HK-2 (cell line): ENCODE measurements around the gene CTSA.
"Not testable (repeated sequence)": the region's sequence is repeated elsewhere in the genome, so short reads cannot be mapped to it uniquely, and the experiment has no call there.

Source experiments
- DNase-seq: peaks from one replicate; pipeline ENCODE4 v3.0.0-alpha.2; 2018; ENCODE audit not compliant: unreplicated experiment

Gene CTSA

GRCh38 chr20:45896641-45897161 lies 5.6 kb downstream of the CTSA start:
- DNase-seq = no peak

GRCh38 chr20:45897289-45897688 lies 6.2 kb downstream of the CTSA start:
- DNase-seq = no peak

GRCh38 chr20:45897692-45898091 lies 6.6 kb downstream of the CTSA start:
- no peak for DNase-seq

GRCh38 chr20:45898285-45898684 lies 7.2 kb downstream of the CTSA start:
- no peak for DNase-seq

GRCh38 chr20:45899046-45899835 lies 8.1 kb downstream of the CTSA start:
- DNase-seq = no peak

GRCh38 chr20:45901332-45901731 lies 10.2 kb downstream of the CTSA start:
- not testable (repeated sequence) for DNase-seq

GRCh38 chr20:45902199-45902701 lies 11.1 kb downstream of the CTSA start:
- no peak for DNase-seq

GRCh38 chr20:45904583-45905504 lies 13.7 kb downstream of the CTSA start:
- DNase-seq = no peak

GRCh38 chr20:45905505-45906079 lies 14.5 kb downstream of the CTSA start:
- peak; percentile 24 for DNase-seq

- DNase-seq = no peak
These were observed 16.2 kb downstream of the CTSA start for GRCh38 chr20:45907219-45907948.

GRCh38 chr20:45908084-45908483 lies 16.9 kb downstream of the CTSA start:
- no peak for DNase-seq

GRCh38 chr20:45909336-45909808 lies 18.2 kb downstream of the CTSA start:
- no peak for DNase-seq

- no peak for DNase-seq
These were observed 18.9 kb downstream of the CTSA start for GRCh38 chr20:45909817-45910669.

- peak; percentile 92 for DNase-seq
These were observed 19.7 kb downstream of the CTSA start for GRCh38 chr20:45910670-45911485.

GRCh38 chr20:45911486-45912343 lies 20.6 kb downstream of the CTSA start, which contains the start of gene PLTP:
Gene PLTP (minus strand): TSS chr20:45912155. CDS start chr20:45911452, 703 bp downstream.
- DNase-seq = peak; percentile 49

- no peak for DNase-seq
These were observed 21.2 kb downstream of the CTSA start for GRCh38 chr20:45912344-45912682.

GRCh38 chr20:45913116-45913515 lies 22.0 kb downstream of the CTSA start:
- no peak for DNase-seq

GRCh38 chr20:45917790-45918141 lies 26.6 kb downstream of the CTSA start:
- DNase-seq = no peak
